ENCODE results near the gene LSMEM2.

The LSMEM2 gene

GRCh38 chr3:50323614-50324199, 44.8 kb downstream of the LSMEM2 start:
- Histone ChIP-seq H3K9me2 (replicated peaks; ENCODE audit: insufficient read depth, low read length) (no peaks in the 10 kb centered on the region), H3K4me2 (ENCODE audit: low read depth, low read length, poor library complexity, severe bottlenecking) (no peak overlapping the region), H3K27ac (ENCODE audit: low read depth, low read length) (no peak overlapping the region)

GRCh38 chr3:50324351-50325112, 45.6 kb downstream of the LSMEM2 start:
- Histone ChIP-seq H2AFZ (ENCODE audit: low read depth, low read length, severe bottlenecking) (no peak overlapping the region), H3K9me2 (replicated peaks; ENCODE audit: insufficient read depth, low read length) (no peaks in the 10 kb centered on the region), H3K9me3 (ENCODE audit: insufficient read depth, low read length) (no peaks in the 10 kb centered on the region), H3K4me2 (ENCODE audit: low read depth, low read length, poor library complexity, severe bottlenecking) (no peak overlapping the region), H3K9ac (ENCODE audit: low read length) (no peak overlapping the region), H3K36me3 (ENCODE audit: low read length) (no peaks in the 10 kb centered on the region), H3K79me2 (ENCODE audit: insufficient read depth, low read length) (peaks cover 13% of the 10 kb centered on the region), H3K4me3 (ENCODE audit: insufficient read depth, low read length, poor library complexity, severe bottlenecking) (no peak overlapping the region), H4K20me1 (ENCODE audit: low read depth, low read length) (no peaks in the 10 kb centered on the region), H3F3A (ENCODE audit: insufficient read depth) (peaks cover 9% of the 10 kb centered on the region), H3K27me3 (ENCODE audit: low read length) (no peaks in the 10 kb centered on the region), H3K27ac (ENCODE audit: low read depth, low read length) (no peak overlapping the region)
- TF ChIP-seq CTCF (IDR thresholded peaks at IDR 0.05; ENCODE audit: insufficient read depth, low read length, poor library complexity, severe bottlenecking): peak; percentile 60
- no peak for TF ChIP-seq EZH2phosphoT487 (conservative IDR thresholded peaks at IDR 0.05; ENCODE audit: low read length)

More at GRCh38 chr3:50323614-50324199, 44.8 kb downstream of the LSMEM2 start:
- H3F3A ChIP-seq (ENCODE audit: insufficient read depth): peaks cover 5% of the 10 kb centered on the region
- H3K9ac ChIP-seq (ENCODE audit: low read length): no peak overlapping the region
- H2AFZ ChIP-seq (ENCODE audit: low read depth, low read length, severe bottlenecking): no peak overlapping the region
- H3K4me3 ChIP-seq (ENCODE audit: insufficient read depth, low read length, poor library complexity, severe bottlenecking): no peak overlapping the region
- no peak for TF ChIP-seq EZH2phosphoT487 (conservative IDR thresholded peaks at IDR 0.05; ENCODE audit: low read length)
- TF ChIP-seq CTCF (IDR thresholded peaks at IDR 0.05; ENCODE audit: insufficient read depth, low read length, poor library complexity, severe bottlenecking): no peak
- H3K9me3 ChIP-seq (ENCODE audit: insufficient read depth, low read length): no peaks in the 10 kb centered on the region
- H3K27me3 ChIP-seq (ENCODE audit: low read length): no peaks in the 10 kb centered on the region
- peaks cover 13% of the 10 kb centered on the region for H3K79me2 ChIP-seq (ENCODE audit: insufficient read depth, low read length)
- no peaks in the 10 kb centered on the region for H4K20me1 ChIP-seq (ENCODE audit: low read depth, low read length)
- H3K36me3 ChIP-seq (ENCODE audit: low read length): no peaks in the 10 kb centered on the region

GRCh38 chr3:50325113-50325480, 46.2 kb downstream of the LSMEM2 start:
- Histone ChIP-seq H4K20me1 (ENCODE audit: low read depth, low read length) (no peaks in the 10 kb centered on the region), H3K27ac (ENCODE audit: low read depth, low read length) (no peak overlapping the region), H3K4me2 (ENCODE audit: low read depth, low read length, poor library complexity, severe bottlenecking) (no peak overlapping the region), H3K4me3 (ENCODE audit: insufficient read depth, low read length, poor library complexity, severe bottlenecking) (no peak overlapping the region), H3K9ac (ENCODE audit: low read length) (no peak overlapping the region), H3K79me2 (ENCODE audit: insufficient read depth, low read length) (peaks cover 13% of the 10 kb centered on the region), H3K9me2 (replicated peaks; ENCODE audit: insufficient read depth, low read length) (no peaks in the 10 kb centered on the region), H3K27me3 (ENCODE audit: low read length) (no peaks in the 10 kb centered on the region), H3K9me3 (ENCODE audit: insufficient read depth, low read length) (no peaks in the 10 kb centered on the region), H3K36me3 (ENCODE audit: low read length) (no peaks in the 10 kb centered on the region), H3F3A (ENCODE audit: insufficient read depth) (peaks cover 12% of the 10 kb centered on the region), H2AFZ (ENCODE audit: low read depth, low read length, severe bottlenecking) (no peak overlapping the region)
- TF ChIP-seq EZH2phosphoT487 (conservative IDR thresholded peaks at IDR 0.05; ENCODE audit: low read length) (no peak), CTCF (IDR thresholded peaks at IDR 0.05; ENCODE audit: insufficient read depth, low read length, poor library complexity, severe bottlenecking) (no peak)
